Stimulated activated naive CD8-positive, alpha-beta T cell treated with anti-CD3 and anti-CD28 coated beads, Interleukin-15, Interleukin-2, amounts not matched to agents 100 U/mL and 50 U/mL, for 24 hours (primary cell): ENCODE measurements around the gene OSGIN1.

ENCODE experiments used
- ATAC-seq: fragments of 150-1000 bp; cut with Tn5 transposase; one replicate; pipeline ENCODE4 v1.10.0; 2021
- DNase-seq: peaks from one replicate; pipeline ENCODE4 v3.0.0; 2021

Gene OSGIN1

DNA sequence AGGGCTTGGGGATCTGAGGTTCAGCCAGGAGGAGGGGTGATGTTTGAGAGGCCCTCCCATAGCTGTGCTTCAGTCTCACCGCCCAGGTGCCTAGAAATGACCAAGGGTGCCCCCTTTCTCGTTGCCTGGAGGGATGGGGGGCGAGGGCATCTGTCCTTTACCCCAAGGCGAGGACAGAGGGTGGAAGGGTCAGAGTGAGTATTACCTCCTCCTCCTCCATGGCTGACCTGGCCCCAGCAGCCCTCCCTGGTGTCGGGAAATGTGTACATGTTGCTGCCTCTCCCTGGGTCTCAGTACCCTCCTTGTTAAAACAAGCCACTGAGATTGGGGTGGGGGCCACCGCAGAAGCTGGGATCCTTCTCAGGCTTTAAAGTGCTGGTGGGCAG, 17.4 kb downstream of the OSGIN1 start:
- ATAC-seq (no peak), DNase-seq (no peak)

DNA sequence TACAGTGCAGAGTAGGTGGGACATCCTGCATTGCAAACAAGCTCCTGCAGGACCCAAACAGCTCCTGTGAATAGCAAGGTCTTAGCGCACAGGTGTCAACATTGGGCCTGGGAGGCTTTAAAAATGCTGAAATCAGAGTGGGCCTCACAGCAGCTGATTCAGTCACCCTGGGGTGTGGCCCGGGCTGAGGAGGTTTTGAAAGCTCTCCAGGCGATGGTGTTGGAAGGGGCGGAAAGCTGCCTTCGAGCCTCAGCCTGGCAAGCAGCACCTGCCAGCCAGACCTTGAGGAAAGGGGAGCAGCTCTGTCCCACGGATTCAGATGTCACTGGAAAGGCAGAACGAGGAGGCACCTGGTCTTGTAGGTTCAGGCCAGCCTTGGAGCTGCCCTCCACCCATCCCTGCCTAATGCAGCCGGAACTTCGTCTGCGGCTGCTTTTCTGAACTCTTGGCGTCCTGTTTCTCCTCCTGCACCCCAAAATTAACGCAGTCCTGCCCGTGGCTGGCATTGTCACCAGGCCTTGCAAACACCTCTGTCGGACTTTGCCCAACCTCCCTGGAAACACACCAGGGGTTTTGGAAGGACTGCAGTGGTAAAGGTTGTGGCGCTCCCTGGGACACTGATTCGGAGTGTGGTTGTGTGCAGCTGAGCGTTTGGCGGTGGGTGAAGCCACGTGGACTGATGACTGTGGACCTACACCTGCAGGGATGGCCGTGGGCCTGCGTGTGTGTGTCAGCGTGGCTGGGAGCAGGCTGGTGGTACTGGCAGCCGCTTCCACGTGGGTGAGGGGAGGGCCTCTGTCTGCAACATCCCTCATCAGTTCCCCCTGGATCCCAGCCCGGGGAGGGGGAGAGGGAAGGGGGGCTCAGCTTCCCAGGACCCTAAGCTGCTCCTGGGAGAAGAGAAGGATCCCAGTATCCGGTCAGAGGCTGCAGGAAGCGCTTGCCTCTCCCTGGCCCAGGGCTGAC, 18.4 kb downstream of the OSGIN1 start:
- no peak for ATAC-seq
- no peak for DNase-seq

DNA sequence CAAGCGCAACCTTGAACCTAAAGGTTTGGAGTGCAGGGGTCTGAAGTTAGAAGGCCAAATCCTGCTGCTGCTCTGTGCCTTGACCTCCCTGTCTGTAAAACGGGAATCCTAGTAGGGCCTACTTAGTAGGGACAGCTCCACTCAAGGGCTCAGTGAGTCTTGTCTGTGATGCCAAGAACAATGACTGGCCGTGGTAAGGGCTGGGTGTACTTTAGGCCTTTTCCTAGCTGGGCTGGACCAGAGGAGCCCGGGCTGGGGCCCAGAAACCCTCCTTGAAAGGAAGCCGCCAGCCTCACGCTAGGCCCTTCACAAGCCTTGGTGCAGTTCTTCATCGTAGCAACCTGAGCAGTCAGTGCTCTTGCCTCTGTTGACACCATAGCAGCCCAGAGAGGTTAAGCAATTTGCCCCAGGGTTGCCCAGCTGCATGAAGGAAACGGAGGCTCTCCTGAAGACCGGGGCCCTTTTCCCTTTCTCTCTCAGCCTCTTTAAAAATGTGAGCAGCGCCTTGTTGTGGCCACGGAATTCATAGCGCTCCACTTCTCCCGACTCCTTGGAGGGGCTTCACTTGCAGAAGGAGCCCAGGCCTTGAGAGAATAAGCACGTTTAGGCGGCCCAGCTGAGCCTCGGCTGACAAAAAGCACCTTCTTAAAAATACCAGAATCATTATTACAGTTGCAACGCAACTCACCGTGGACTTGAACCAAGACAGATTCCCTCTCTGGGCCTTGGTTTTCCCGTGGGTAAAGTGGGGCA, 19.4 kb downstream of the OSGIN1 start:
- ATAC-seq = no peak
- DNase-seq = no peak

DNA sequence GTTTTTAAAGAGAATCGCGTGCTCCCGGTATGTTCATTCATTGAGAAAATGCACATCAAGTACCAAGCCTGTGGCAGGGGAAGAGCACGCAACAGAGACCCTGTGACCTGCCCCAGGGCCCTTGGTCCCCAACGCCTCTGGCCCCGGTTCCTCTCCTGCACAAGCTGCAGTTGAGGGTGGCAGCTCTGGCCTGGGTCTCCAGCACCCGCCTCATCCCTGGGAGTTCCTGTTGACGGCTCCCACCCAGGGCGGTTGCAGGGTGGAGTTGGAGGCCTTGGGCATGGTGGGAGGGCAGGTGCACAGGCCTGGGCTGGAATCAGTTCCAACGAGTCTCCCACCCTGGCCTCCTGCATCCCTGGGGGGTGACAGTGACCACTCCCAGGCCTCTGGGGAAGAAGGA, 20.0 kb downstream of the OSGIN1 start:
- no peak for ATAC-seq
- DNase-seq = no peak

DNA sequence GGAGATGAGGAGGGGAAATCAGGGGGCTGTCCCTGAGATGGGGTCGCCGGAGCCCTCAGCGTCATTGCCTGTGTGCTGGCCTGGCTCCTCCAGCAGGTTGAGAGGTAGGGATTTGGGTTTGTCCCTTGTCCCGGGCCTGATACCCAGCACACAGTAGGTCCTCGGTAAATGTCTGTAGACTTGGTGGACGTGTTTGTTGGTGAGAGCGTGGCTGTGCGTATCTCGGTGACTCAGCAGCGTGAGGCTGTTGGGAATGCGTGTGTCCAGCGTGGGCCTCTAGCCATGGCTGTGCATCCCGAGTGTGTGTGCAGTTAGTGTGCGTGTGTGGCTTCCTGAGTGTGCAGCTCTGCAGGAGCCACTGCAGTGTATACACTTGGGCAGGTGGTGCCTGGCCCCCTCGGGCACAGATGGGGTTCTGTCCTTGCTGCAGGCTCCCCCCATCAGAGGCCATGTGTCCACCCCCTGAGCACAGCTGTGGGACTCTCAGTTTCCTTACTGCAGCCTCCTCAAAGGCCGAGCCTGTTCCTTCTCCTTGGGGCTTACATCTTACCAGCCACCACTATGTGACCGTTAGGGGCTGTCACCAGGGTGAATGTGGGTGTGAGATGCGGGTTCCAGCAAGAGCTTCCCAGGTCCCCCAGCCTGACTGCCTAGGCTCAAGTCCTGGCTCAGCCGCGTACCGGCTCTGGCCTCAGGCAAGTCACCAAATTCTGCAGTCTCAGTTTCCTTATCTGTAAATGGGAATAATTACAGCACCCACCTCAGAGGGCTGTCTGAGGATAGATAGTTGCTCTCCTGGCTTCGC, 20.7 kb downstream of the OSGIN1 start:
- DNase-seq = no peak
- peak; percentile 19 for ATAC-seq

DNA sequence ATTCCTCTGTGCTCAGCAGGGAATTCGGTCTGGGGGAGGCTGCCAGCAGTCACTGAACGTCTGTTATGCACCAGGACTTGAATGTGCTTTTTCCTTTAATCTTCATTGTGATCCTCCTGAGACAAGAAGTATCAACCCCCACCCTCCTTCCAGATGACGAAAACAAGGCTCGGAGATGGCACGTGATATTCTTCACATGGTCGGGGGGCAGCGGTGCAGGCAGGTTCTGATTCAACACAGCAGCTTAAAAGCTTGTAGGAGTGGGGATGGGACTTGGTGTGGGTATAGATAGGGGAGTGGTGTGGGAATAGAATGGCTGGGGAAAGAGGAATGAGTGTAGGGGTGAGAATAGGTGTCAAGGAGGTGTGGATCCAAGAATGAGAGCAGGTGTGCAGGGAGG, 21.4 kb downstream of the OSGIN1 start:
- DNase-seq (no peak), ATAC-seq (no peak)

DNA sequence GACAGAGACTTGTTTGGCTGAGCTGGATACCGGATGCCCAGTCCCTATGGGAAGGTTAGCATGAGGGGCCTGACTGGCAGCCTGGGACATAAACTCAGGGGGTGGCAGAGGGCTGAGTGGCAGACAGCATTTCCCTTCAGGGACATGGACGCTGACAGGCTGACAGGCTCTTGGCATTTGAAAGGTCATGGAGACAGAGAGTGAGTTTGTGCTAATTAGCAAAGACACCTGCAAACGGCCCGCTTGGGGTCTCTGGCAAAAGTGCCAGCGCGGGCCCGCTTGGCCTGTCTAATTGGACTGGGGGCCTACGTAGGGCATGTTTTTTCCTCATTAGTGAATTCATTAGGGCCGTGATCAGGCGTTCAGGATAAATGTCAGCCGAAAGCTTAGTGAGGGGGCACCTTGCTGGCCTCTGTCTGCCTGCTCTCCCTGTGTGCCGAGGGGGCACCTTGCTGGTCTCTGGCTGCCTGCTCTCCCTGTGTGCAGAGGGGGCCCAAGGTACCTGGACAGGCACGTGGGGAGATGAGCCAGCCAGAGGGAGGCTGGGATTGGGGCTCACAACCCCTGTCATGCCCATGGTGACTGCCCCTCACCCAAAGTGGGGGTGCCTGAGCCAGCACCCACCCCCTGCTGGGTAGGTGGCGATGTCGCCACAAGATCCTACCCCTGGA, 22.7 kb downstream of the OSGIN1 start:
- ATAC-seq (no peak), DNase-seq (no peak)

DNA sequence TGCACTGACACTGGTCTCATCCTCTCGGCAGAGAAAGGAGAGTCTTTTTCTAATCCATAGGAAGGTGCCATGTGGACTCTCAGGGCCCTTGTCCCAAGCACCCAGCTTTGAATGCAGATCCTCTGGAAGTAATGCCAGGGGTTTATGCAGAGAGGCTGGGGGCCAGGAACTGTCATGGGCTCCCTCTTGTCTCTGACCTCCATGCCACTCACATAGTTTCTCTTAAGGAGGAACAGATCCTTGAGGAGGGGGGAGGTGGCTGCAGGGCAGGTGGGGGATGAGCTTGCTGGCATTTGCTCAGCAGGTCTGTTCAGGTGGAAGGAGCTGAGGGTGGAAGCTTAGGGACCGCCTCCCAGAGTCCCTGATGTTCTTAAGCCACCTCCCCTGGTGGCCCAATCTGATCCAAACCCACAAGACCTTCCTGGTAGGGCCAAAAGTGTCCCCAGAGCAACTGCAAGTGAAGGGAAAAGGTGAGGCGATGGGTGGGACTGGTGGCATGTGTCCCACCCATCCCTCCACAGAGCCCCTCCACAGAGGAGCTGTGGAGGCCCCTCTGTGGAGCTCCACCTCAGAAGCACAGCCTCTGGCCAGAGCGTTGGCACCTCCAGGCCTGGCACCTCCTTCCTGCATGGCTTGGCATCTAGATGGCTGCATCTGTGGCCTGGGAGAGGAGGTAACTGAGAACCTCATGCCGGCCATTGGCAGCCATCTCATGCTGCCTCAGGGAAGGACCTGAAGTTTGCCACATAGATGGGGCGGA, 24.2 kb downstream of the OSGIN1 start:
- no peak for DNase-seq
- ATAC-seq = no peak

DNA sequence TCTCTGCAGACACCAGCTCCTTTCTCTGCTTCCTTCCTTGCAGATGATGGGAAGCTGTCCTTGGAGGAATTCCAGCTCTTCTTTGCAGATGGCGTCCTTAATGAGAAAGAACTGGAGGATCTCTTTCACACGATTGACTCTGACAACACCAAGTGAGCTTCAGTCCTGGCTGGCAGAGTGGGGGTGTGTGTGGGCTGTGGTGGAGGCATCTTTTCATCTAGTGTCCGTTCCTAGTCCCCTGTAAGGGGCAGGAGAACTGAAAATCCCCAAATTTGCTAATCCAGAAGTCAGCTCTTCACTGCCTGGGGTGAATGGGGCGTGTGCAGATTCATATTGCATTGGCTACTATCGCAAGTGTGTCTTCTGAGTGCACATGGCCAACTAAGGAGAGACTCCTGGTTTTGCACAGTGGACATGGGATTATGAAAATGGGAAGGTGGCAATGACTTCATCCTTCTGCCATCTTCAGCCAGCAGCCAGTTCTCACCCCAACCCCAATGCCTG, 25.4 kb downstream of the OSGIN1 start:
- ATAC-seq = no peak
- no peak for DNase-seq

DNA sequence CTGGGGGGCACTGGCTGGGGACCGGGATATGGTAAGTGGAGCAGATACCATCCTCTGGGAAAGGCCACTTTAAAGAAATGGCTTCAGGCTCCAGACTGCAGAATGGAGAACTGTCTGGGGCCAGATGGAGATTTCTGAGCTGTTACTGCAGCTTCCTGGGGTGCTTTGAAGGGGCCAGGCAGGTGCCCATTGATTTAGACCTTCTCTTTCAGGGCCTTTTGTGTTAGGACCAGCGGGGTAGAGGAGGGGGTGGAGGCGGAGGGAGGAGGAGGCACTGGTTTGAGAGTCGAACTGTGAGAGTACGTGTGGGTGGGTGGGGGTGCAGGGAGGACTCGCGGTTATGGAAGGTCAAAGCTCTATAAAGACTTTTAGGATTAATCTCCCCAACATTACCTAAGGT, 26.4 kb downstream of the OSGIN1 start:
- DNase-seq (no peak), ATAC-seq (no peak)

DNA sequence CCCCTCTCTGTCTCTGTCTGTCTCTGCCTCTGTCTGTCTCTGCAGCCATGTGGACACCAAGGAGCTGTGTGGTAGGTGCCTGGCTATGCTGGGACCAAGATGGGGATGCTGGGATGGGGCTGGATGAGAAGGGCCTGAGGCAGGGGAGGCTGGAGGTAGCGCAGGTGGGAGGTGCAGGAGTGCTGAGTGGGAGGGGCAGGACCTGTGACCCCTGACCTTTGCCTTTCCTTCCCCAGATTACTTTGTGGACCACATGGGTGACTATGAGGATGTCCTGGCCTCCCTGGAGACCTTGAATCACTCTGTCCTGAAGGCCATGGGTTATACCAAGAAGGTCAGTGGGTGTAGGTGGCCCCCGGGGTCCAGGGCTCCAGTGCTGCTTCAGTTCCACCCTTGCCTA, 27.8 kb downstream of the OSGIN1 start:
- ATAC-seq = no peak

DNA sequence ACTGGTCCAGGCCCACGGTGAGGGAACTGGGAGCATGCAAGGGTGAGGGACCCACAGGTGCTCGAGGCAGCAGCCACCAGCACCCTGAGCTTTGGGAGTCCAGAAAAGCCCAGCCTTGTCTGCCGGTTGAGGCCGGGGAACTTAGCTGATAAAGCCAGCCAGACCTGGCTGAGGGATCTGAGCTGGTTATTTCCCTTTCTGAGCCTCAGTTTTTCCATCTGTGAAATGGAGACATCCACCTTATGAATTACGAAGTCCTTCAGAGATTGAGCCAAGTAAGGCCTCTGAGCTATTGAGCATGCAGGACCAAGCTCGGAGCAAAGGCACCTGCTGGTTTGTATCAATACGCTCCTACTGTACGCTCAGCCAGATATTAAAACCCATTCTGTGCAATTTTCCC, 28.8 kb downstream of the OSGIN1 start:
- DNase-seq (no peak), ATAC-seq (no peak)

More for the DNA sequence above, 27.8 kb downstream of the OSGIN1 start:
- DNase-seq = no peak

DNA sequence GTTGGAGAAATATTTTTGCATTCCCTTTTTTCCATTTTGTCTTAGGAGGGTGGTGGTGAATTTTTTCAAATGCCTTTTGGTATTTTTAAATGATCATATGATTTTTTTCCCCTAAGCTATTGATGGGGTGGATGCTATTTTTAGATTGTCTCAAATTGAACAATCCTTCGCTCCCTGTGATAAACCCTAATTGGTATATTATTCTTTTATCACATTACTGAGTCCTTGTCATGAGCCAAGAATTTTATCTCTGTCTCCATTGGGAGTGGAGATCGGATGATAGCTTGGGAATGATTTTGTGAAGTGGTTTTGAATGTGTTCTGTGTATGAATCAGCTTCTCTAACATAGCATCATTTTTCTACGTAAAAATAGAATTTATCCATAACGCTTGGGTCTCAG, 30.5 kb downstream of the OSGIN1 start:
- DNase-seq (no peak), ATAC-seq (no peak)

DNA sequence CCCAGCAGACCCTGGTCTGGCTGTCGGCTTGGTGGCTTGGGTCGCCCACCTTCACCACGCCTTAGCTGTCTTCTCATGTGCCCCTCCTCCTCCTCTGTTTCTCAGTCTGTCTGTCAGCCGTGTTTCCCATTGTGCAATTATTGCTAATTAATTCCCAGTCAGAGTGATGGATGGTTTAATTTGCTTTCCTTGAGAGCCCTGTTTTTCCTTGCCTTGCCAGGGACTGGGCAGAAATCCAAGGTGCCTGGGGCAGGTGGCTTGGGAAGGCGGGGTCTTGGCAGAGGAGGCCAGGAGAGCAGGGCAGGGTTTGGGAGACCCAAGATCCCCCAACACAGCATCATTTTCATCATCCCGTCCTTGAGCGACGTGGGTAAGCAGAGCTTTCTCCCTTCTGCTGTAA, 36.3 kb downstream of the OSGIN1 start:
- no peak for ATAC-seq
- no peak for DNase-seq

DNA sequence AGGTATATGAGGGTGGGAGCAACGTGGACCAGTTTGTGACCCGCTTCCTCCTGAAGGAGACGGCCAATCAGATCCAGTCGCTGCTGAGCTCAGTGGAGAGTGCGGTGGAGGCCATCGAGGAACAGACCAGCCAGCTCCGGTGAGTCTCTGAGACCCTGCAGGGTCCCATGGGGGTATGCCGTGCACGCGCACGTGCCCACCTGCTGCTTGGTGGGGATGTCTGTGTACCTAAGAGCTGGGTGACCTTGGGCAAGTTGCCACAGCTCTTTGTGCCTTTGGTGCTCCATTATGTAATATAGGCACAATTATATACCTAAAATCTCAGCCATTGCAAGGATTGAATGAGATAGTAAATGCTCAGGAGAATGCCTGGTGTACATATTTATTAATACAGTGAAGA, 37.5 kb downstream of the OSGIN1 start:
- ATAC-seq (no peak), DNase-seq (no peak)

DNA sequence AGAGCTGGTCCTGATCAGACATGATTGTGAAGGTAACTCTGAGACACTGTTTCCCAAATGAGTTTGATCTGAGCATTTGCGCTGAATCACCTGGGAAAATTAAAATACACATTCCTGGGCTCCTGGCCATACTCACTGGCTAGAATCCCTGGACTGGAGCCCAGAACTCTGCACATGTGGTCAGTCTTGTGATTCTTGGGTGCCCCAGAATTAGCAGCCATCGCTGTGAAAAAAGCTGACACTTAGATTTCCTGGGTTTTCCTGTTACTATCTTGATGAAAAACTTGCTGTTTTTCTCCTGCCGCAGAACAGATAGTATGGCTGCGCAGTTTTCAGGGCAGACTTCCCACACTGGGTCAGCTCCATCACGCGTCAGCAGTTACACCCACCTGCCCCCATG, 39.6 kb downstream of the OSGIN1 start:
- ATAC-seq (no peak), DNase-seq (no peak)

DNA sequence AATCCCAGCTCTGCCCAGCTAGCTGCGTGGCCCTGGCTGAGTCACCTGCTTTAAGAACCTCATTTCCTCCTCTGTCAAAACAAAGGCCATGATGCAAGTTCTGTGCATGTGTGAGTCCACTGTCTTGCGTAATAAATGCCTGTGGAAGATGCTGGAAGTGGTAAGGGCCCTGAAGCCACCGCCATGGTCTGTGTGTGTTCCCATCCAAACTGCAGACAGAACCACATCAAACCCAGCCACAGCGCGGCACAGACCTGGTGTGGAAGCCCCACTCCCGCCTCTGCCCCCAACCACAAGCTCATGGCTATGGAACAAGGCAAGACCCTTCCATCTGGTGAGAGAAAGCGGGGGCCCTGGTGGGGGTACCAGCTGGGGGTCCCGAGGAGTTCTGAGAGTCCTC, 41.0 kb downstream of the OSGIN1 start:
- ATAC-seq (no peak), DNase-seq (no peak)

DNA sequence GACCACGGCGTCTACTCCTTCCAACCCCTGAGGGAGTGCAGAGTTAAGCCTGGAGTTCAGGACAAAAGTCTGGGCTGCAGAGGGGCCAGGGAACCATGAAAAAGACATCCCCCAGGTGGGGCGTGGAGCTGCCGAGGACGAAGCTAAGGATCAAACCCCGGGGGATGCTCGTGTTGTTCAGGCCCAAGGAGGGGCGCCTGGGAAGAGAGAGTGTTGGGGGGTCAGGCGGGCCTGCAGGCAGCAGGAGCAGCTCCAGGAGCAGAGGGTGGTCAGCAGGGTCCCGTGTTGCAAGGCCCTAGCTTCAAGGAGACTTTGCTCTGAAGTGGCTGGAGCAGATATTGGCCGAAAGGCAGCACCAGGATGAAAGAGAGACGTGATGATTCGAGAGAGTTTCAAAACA, 41.7 kb downstream of the OSGIN1 start:
- ATAC-seq (no peak), DNase-seq (no peak)

DNA sequence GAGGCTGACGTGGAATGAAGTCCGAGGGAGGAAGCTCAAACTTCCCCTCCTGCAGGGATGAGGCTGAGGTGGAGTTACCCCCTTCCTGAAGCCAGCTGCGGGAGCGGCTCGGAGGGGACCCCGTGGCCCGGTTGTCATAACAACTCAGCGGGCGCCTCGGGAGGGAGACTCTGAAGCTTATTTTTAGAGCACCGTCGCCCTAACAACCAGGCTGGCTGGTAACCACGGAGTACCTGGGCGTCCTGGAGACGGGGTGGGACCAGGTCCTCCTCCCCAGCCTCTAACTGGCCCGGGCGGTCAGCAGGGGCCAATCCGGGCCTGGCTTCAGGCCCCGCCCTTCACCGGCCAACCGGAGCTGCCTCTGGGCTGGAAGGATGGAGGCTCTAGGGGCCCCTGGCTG, 42.7 kb downstream of the OSGIN1 start:
- no peak for DNase-seq
- no peak for ATAC-seq

DNA sequence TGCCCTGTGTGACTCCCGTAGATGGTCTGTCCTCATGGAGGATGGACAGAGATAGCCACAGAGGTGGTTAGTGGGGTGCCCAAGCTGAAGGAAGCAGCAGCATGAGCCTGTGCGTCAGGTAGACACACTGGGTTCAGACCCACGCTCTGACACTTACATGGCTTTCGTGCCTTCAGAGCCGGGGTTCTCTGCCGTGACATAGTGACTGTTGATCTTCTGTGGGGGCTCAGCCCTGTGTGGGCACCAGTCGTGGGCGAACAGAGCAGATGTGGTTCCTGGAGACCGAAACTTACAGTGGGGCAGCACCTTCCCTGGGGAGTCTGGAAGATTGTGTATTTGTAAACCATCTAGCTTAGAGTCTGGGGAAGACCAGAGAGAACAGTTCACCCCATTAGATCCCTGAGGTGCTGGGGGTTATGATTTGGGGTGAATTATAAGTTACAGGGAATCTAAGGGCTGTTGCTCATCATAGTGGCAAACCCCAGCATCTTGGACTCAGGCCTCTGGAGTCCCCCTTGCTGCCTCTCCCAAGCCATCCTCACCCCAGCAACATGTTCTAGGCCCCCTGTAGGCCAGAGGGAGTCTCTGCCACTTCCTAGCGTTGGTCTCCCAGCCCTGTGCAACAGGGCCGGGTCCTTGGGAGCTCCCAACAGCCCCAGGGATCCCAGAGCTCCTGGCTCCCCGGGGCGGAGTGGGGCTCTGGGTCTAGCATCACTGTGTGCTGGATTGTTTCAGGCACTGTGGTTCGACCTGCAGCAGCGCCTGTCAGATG, 43.6 kb downstream of the OSGIN1 start:
- DNase-seq = no peak
- no peak for ATAC-seq
